Activated T-cell treated with anti-CD3 and anti-CD28 coated beads for 4 hours (primary cell): ENCODE data around the gene HRH1.

Experiments used
- DNase-seq: peaks from one replicate; pipeline ENCODE4 v3.0.0-alpha.2; 2020

The HRH1 gene

DNA sequence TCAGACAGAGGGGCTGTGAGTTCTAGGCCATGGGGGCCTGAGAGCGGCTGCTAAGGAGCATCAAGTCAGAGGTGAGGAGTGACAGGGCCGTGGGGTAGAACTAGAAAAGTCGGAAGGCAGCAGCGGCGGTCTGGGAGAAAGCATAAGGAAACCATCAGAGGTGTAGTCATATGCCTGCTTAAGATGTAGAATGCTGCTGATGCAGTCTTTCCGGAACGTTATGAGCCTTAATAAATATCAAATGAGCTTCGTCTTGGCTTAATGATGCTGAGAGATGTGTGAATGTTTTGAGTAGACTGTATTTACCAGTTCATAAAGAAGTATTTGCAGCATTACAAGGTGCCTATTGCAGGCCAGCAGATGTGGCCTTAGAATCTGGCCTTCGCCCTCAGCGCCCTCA lies 133.1 kb downstream of the HRH1 start:
- DNase-seq: no peak

DNA sequence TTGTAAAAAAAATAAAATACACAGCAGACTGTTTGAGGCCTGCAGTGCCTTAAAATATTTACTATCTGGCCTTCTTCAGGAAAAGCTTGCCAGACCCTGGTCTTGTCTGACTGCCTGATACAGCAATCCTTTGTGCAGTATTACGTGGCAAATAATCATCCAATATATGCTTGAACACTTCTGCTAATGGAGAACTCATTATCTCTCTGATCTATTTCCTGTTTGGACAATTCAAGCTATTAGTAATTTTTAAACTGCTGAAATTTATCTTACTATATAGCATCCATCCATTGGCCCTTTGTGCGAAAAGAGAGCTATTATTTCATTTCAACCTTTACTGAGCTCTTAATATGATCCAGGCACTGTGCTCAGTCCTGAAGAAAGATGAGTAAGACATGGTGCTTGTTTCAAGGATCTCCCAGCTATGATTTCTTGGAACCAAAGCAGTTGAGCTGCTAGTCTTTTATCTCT lies 133.8 kb downstream of the HRH1 start:
- no peak for DNase-seq

DNA sequence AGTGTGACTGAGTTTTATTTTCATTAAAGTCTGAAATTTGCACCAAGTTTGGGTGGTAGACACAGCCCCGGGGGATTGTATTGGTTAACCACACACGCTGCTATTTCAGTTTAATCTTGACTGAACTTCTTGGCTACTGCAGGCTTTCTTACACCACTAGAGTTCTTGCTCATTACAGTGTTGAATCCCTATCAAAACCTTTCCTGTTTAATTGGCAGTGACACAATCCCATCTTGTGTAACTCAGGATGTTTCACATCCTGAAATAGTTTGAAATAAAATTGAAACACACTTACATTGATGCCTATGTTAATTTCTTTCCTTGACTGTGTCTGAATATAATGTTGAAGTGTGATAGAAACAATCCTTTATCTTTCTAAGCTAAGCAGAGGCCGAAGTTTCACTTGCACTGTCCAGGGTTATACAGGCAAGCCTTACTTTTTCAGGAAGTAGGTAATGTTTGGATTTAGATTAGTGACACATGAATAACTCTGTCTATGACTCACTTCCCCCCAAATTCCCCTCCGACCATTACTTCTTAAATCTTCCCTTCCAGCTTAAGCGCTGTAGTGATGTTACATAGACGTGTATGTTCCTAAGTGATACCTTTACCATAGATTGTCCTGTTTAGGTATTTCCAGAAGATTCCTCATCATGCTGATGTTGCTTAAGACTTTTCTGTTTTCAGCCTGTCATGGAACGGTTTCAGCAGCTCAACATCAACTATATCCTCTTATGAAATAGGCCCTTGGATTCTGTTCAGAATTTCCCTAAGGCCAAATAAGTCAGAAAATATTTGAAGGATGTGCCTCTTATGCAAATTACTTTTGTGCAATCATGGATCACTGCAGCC lies 134.7 kb downstream of the HRH1 start:
- DNase-seq: no peak

DNA sequence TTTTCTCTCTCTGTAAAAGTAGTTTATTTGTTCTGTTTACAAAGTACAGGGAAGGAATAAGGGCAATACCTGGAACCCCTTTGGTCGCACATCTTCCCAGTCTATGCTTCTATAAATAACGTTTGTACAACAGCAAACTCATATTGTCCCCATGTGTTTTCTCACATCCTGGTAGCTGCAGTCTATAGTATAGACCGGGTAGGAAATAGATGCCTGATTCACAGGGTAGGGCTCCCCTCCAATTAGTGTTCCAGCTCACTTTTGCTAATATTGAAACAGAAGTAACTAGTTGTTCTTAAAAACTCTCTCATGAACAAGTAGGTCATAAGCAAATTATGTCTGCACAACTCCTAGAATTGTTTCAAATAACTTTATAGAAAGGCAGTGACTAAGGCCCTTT lies 135.6 kb downstream of the HRH1 start:
- no peak for DNase-seq

DNA sequence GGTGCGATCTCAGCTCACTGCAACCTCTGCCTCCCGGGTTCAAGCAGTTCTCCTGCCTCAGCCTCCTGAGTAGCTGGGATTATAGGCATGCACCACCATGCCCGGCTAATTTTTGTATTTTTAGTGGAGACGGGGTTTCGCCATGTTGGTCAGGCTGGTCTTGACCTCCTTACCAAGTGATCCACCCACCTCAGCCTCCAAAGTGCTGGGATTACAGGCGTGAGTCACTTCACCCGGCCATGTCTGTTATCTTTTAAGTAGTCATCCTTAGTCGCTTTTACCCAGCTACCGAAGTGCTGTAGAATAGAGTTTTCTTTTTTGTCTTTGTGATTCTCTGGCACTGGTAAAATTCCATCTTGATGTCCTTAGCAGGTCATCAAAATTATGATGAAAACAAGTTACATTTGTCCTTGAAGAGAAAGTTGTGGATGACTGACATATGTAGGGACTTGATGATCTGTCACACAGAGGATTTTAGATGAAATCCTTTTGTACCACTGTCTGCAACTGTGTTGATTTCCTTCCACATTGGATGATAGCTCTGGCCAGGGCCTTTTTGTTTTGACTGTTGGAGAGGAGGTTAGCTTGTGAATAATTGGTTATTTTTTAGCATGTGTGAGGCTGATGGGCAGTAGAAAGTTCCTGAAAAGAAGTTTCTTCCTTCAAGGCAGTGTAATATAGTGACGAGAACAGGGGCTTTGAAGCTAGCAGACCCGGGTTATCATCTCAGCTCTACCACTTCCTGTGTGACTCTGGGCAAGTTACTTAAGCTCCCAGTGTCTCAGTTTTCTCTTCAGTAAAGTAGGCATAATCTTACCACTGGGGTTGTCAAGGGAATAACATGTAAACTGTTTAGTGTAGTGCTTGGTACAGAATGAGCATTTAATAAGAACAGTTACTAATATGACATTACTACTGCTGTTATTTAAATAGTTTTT lies 136.7 kb downstream of the HRH1 start:
- DNase-seq: no peak

DNA sequence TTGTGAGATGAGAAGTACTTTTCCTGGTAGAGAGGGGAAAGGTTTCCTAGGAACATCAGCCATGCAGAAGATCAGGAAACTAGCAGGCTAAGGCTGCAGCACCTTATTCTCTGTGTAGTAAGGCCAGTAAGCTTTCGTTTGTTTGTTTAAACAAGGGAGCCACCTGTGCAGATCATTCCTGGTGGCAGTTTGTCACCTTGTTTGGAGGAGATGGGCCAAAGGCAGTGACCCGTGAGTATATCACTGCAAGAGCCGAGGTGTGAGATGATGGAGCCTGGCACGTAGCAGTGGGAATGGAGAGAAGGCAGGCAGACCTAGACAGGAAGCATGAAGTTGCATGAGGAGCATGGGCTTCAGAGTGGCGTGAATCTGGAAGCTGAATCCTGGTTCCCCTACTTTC lies 137.5 kb downstream of the HRH1 start:
- DNase-seq: no peak

DNA sequence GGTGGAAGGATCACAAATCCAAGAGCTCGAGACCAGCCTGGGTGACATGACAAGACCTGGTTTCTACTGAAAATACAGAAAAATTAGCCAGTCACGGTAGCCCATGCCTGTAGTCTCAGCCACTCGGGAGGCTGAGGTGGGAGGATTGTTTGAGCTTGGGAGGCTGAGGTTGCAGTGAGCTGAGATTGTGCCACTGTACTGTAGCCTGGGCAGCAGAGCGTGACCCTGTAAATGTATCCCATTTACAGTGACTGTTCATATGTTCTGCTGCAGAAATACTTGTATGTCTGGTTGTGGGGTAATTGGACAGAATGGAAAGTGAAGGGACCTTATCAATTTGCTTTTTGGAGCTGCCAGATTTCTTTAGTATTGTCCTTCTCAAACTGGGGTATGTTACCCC lies 142.8 kb downstream of the HRH1 start:
- no peak for DNase-seq

DNA sequence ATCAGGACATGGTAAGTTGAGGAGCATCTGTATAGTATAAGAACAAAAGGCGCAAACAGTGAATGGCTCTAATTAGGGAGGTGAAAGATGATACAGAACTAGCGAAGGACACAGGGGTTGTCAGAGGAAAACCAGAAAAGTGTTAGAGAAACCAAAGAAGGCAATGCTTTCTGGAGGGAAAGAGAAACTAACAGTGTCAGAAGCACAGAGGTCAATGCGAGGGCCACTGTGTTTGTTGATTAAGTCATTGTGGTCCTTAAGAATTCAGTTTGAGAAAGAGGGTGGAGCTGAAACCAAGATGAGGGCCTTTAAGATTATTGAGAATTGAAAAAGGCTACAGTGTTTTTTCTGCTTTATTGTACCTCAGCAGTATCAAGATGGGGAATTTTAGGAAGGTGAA lies 146.7 kb downstream of the HRH1 start:
- DNase-seq: no peak

DNA sequence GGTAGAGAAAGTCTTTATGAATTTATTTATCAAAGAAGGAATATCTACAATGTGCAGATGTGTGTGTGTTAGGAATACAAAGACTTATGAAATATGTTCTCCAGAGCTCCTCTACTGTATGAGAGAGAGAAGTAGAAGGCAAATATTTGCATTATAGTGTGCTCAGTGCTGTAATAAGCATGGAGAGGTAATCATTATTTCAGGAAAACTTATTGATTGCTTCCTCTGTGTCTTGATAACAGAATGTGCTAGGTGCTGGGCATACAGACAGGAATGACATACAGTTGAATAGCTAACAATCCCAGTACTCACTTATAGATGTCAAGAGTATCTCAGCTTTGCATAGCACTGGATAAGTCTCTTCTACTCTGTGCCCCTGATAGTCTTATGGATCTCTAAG lies 148.2 kb downstream of the HRH1 start:
- no peak for DNase-seq

DNA sequence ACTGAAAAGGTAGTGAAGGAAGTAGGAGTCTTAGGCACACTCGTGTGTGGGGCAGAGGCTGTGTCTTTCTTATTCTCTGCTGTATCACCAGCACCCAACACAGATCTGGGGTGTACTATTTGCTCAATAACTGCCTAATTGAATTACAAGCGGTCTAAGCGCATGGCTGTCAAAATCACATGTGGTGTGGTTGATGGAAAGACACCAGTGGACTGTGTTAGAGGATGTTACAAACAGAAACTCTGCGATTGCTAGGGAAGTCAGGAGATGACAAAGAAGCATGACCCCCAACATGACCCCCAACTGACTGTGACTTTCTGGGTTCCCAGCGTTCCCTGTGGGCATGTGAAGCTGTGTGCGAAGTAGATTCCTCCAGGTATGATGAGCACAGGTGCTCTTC lies 149.9 kb downstream of the HRH1 start:
- no peak for DNase-seq

DNA sequence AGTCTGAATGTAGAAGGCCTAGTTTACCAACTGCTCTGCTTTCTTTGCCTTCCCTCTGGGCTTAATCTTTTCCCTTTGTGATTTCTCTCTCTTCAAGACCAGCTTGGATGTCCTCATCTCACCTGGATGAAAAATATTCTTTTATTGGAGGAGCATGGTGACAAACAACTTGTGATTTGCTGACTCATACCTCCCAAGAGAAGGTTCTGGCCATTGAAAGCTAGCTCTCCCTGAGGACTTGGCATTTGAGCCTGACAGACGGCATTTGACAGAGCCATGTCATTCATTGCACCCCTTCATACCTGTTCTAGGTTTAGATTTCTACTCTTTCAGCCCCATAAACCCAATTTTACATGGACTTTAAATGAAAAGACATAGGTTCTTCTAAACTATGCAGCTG lies 151.2 kb downstream of the HRH1 start:
- DNase-seq: no peak

DNA sequence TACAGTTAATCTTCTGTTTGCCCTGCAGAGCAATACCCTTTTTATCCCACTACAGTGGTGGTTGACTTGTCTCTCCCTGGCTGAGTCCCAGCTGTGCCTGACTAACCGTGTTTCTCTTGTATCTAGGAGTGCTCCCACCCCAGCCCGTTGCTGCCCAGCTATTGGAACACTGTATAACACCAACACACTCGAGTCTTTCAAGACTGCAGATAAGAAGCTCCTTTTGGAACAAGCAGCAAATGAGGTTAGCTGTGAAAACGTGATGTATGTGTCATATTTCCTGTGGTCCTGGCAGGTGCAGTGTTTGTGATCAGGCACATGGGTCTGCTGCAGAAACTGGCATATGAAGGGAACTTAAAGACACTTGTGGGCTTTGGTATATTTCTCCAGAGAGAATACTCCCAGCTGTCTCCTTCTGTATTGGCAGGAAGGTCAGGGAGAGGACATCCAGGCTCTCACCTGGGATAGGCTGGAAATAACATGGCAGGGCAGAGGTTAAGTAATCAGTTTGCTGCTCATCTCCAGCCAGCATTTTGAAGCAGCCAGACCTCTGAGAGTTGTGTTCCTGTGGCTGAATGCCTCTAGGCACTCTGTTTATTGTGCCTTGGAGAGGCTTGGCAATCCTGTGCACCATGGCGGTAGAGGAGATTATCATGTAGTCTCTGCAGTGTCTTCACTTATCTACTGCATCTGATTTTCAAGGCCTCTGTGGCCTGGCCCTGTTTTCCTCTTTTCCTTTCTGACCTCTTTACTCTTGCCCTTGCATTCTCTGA lies 152.7 kb downstream of the HRH1 start:
- no peak for DNase-seq

DNA sequence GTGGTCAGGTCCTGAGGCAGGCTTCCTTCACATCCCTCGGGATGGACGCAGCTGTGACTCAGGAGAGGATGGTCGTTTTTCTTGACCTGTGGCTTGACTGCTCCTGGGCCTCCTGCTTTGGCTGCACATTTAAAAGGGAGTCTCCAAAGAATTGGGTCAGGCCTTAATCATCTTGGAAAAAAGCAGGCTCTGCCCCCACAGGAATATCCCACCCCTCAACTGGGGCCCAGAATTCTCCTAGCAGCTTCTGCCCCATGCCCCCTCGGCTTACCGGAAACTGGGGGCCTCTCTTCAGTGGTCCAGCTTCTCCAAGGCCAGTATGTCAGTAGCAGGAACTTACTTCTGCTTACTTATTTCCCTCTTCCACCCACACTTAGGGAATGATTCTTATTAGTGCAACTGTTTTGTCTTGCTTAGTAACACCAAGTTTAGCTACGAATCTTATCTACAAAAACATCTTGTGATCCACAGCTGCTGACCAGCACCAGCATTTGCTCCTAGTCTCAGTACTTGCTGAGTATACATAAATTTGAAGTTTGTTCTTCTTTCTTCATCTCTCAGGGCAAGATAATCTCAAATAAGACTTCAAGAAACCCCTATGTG lies 153.6 kb downstream of the HRH1 start:
- no peak for DNase-seq

DNA sequence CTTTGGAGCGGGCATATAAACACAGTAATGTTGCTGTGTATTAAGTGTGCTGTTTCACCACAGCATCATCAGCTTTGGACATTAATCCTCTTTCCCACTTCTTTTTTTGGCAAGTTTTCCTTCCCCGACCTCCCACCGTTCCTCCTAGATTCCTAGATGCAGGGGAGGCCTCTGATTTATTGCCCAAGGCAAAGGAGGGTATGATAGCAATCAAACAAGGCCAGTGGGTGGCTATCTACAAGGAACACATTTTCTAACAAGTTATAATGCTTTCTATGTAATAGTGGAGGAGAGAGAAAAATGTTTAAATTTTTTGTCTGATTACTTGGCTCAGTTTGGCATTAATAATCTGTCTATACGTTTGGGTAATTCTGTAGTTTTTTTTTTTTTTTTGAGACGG lies 156.0 kb downstream of the HRH1 start:
- DNase-seq: no peak

DNA sequence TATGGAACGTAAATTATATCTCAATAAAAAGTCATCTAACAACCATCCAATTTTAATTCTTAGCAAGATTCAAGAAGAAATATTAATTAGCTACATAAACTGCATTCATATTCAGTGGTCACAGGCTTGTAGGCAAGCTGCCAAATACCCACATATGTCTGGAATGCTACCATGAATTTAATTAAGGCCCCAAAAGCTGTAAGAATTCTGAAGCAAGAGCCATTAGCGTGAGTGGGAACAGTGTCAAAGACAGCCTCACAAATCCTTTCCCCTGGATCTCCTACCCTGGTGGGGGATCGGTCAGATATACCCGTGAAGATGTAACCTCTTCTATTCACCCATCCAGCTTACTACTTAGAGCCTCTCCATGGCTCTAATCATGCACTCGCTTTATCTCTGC lies 157.9 kb downstream of the HRH1 start:
- no peak for DNase-seq
